K562 (cell line): ENCODE measurements around the gene FOXO3. TPM values are rescaled to one million over a fixed set of nuclear protein-coding genes. Genes with fewer than 3 reads are reported as not detected.

Experiments
- ATAC-seq: fragments of 200-7000 bp; cut with Tn5 transposase; 3 replicates; pipeline ENCODE4 v1.9.1; 2020; ENCODE audit warnings: moderate library complexity
- Bru-seq: library from RNA; stranded (reverse); fragments of 400-500 nt; gene quantifications from one replicate; lab custom pipeline; 2021; lab: Mats Ljungman, UMichigan
- BruChase-seq, 2 experiments: library from RNA; stranded (reverse); fragments of 400-500 nt; gene quantifications; one replicate each; lab custom pipeline; 2021; lab: Mats Ljungman, UMichigan
- BruUV-seq: library from RNA; stranded (reverse); fragments of 400-500 nt; replicated peaks from 2 replicates; lab custom pipeline; 2021; lab: Mats Ljungman, UMichigan
- CTCF ChIA-PET: fragments of 300-600 bp; formaldehyde crosslinking; extraction: SDS; loops from one replicate; lab custom pipeline; 2021; ENCODE audit warnings: low intra/inter-chr PET ratio; lab: Yijun Ruan, JAX
- POLR2A ChIA-PET: fragments of 300-600, 350-650 bp; sonication (Branson Sonifier 250); formaldehyde crosslinking; extraction: SDS; loops from one replicate; lab custom pipeline; 2021; ENCODE audit warnings: antibody characterized with exemption, inconsistent platforms; lab: Yijun Ruan, JAX
- DNase-seq, 4 experiments: peaks; one replicate each; pipeline versions ENCODE4 v3.0.0 to v3.0.0-alpha.2; 2011 to 2018; ENCODE audit warnings: low spot score in 3 of 4, mixed read lengths in 3 of 4; ENCODE audit errors: extremely low read depth in 1 of 4
- FAIRE-seq: peaks from 2 replicates; lab custom pipeline; 2011; peaks lifted over from hg19 to GRCh38; lab: Jason Lieb, UNC
- H2AFZ ChIP-seq: 2 replicates; pipeline ENCODE4 v1.6.0; 2011; ENCODE audit warnings: low read depth, low read length, control low read depth, inconsistent platforms
- H3K27ac ChIP-seq: fragments of 200-600 bp; 3 replicates; pipeline ENCODE4 v1.8.0; 2011; ENCODE audit warnings: low read depth, mild to moderate bottlenecking, control low read depth, inconsistent platforms, low read length, moderate library complexity, mixed read lengths; ENCODE audit errors: extremely low read depth
- H3K27me3 ChIP-seq, 2 experiments: fragments of 300-600 bp in 1 of 2; 2 replicates in 1 of 2; 3 replicates in 1 of 2; pipeline versions ENCODE4 v1.6.0 to v1.8.0; 2011; ENCODE audit warnings: inconsistent platforms in 2 of 2, low read length in 2 of 2, mild to moderate bottlenecking in 1 of 2, mixed read lengths in 1 of 2, moderate library complexity in 1 of 2; ENCODE audit not compliant: control insufficient read depth in 2 of 2, insufficient read depth in 2 of 2
- H3K36me3 ChIP-seq: fragments of 300-600 bp; 3 replicates; pipeline ENCODE4 v1.8.0; 2011; ENCODE audit warnings: mild to moderate bottlenecking, low read length, inconsistent platforms; ENCODE audit not compliant: control insufficient read depth, insufficient read depth
- H3K4me1 ChIP-seq, 2 experiments: fragments of 200-600 bp in 1 of 2; replicated peaks in 1 of 2; 2 replicates in 1 of 2; 3 replicates in 1 of 2; pipeline versions ENCODE4 v1.5.1 to v1.8.0; 2011; ENCODE audit warnings: inconsistent platforms in 2 of 2, low read length in 2 of 2, mild to moderate bottlenecking in 1 of 2, mixed read lengths in 1 of 2, moderate library complexity in 1 of 2; ENCODE audit not compliant: control insufficient read depth in 2 of 2, insufficient read depth in 2 of 2
- H3K4me2 ChIP-seq: 2 replicates; pipeline ENCODE4 v1.6.1; 2011; ENCODE audit warnings: low read length, control low read depth, inconsistent platforms, mixed read lengths; ENCODE audit not compliant: insufficient read depth
- H3K4me3 ChIP-seq: fragments of 200-600 bp; sonication (generic), shearing (Covaris generic); 2 replicates; pipeline ENCODE4 v1.5.1; 2016; ENCODE audit warnings: control low read depth, inconsistent platforms
- H3K79me2 ChIP-seq: fragments of 200-600 bp; 3 replicates; pipeline ENCODE4 v1.8.0; 2011; ENCODE audit warnings: low read length, inconsistent platforms; ENCODE audit not compliant: control insufficient read depth, insufficient read depth
- H3K9ac ChIP-seq, 2 experiments: 2 replicates each; pipeline versions ENCODE4 v1.6.0 to v1.6.1; 2011; ENCODE audit warnings: low read depth in 2 of 2, low read length in 2 of 2, control low read depth in 1 of 2, inconsistent platforms in 1 of 2, mild to moderate bottlenecking in 1 of 2, mixed read lengths in 1 of 2; ENCODE audit not compliant: insufficient read depth in 1 of 2
- H3K9me1 ChIP-seq: one replicate; pipeline ENCODE4 v1.6.0; 2011; ENCODE audit warnings: inconsistent platforms, mild to moderate bottlenecking, low read length, moderate library complexity; ENCODE audit not compliant: control insufficient read depth, insufficient read depth
- H3K9me3 ChIP-seq: replicated peaks from 2 replicates; pipeline ENCODE4 v1.5.1; 2011; ENCODE audit warnings: low read depth, low read length, inconsistent platforms; ENCODE audit not compliant: control insufficient read depth, insufficient read depth
- H4K20me1 ChIP-seq: replicated peaks from 2 replicates; pipeline ENCODE4 v1.6.1; 2011; ENCODE audit warnings: low read length, inconsistent platforms, mixed read lengths; ENCODE audit not compliant: control insufficient read depth, insufficient read depth
- CBX1 ChIP-seq: sonication (generic); IDR thresholded peaks from 2 replicates; pipeline ENCODE4 v1.6.1; 2016; ENCODE audit warnings: antibody characterized with exemption, low read depth, mild to moderate bottlenecking
- HNRNPLL ChIP-seq: fragments of 200-400 bp; formaldehyde crosslinking; IDR thresholded peaks from 2 replicates; pipeline ENCODE4 v1.6.1; 2017; ENCODE audit warnings: low read length, low read depth, mild to moderate bottlenecking; ENCODE audit not compliant: poor library complexity, severe bottlenecking
- KDM5B ChIP-seq: fragments of 200-600 bp; sonication (generic); IDR thresholded peaks from 2 replicates; pipeline ENCODE4 v1.6.1; 2012; ENCODE audit warnings: low read depth, mild to moderate bottlenecking, moderate library complexity, low read length, control low read depth, inconsistent platforms; ENCODE audit not compliant: insufficient replicate concordance
- KLF1 ChIP-seq: fragments of 450-650 bp; IDR thresholded peaks from 2 replicates; pipeline ENCODE4 v1.6.1; 2016; ENCODE audit warnings: missing genetic modification characterization, missing compliant biosample characterization
- MYC ChIP-seq, 2 experiments: fragments of 250-450 bp in 1 of 2; sonication (Bioruptor Pico) in 1 of 2; IDR thresholded peaks; 2 replicates each; pipeline versions ENCODE4 v1.5.1 to v1.6.1; 2012 to 2021; ENCODE audit warnings: low read depth in 2 of 2, borderline replicate concordance in 1 of 2, improper control_type of control experiment in 1 of 2, low read length in 1 of 2, mild to moderate bottlenecking in 1 of 2, moderate library complexity in 1 of 2
- NFATC3 ChIP-seq: fragments of 450-650 bp; IDR thresholded peaks from 2 replicates; pipeline ENCODE4 v1.6.1; 2017; ENCODE audit warnings: mild to moderate bottlenecking
- PCBP1 ChIP-seq: fragments of 200-400 bp; formaldehyde crosslinking; IDR thresholded peaks from 2 replicates; pipeline ENCODE4 v1.6.1; 2018; ENCODE audit warnings: mild to moderate bottlenecking, low read depth, low read length; ENCODE audit not compliant: poor library complexity, severe bottlenecking
- RBFOX2 ChIP-seq: fragments of 200-400 bp; formaldehyde crosslinking; IDR thresholded peaks from 2 replicates; pipeline ENCODE4 v1.6.1; 2017; ENCODE audit warnings: low read depth, mild to moderate bottlenecking, low read length, moderate library complexity
- RBM22 ChIP-seq: fragments of 200-400 bp; formaldehyde crosslinking; IDR thresholded peaks from 2 replicates; pipeline ENCODE4 v1.6.1; 2018; ENCODE audit warnings: low read length, low read depth; ENCODE audit not compliant: poor library complexity, severe bottlenecking
- RBM34 ChIP-seq: fragments of 200-400 bp; formaldehyde crosslinking; IDR thresholded peaks from 2 replicates; pipeline ENCODE4 v1.6.1; 2018; ENCODE audit warnings: low read length, borderline replicate concordance; ENCODE audit not compliant: insufficient read depth
- RNF2 ChIP-seq: sonication (generic); IDR thresholded peaks from 2 replicates; pipeline ENCODE4 v1.6.1; 2016
- SMAD4 ChIP-seq: fragments of 250-450 bp; sonication (Bioruptor Pico); conservative IDR thresholded peaks from 2 replicates; pipeline ENCODE4 v1.8.0; 2021; ENCODE audit warnings: inconsistent platforms, mild to moderate bottlenecking, moderate library complexity
- SP1 ChIP-seq: sonication (generic); formaldehyde crosslinking; IDR thresholded peaks from 2 replicates; pipeline ENCODE4 v1.8.1; 2022; ENCODE audit warnings: mild to moderate bottlenecking, missing genetic modification reagents
- ZNF707 ChIP-seq: fragments of 250-450 bp; sonication (Bioruptor Pico); conservative IDR thresholded peaks from 2 replicates; pipeline ENCODE4 v1.8.0; 2022; ENCODE audit warnings: inconsistent platforms, mild to moderate bottlenecking, moderate library complexity
- ZNF766 ChIP-seq: fragments of 200-800 bp; sonication (Bioruptor generic); conservative IDR thresholded peaks from 2 replicates; pipeline ENCODE4 v1.6.1; 2016; ENCODE audit warnings: missing genetic modification characterization, missing compliant biosample characterization
- ZSCAN32 ChIP-seq: fragments of 450-650 bp; formaldehyde crosslinking; IDR thresholded peaks from 2 replicates; pipeline ENCODE4 v1.4.0; 2020; ENCODE audit warnings: mild to moderate bottlenecking, moderate library complexity
- WGBS: fragments of 100-300 bp; shearing (Covaris generic); methylation state at CpG from one replicate; pipeline ENCODE4 v1.1.6; 2016; ENCODE audit warnings: low coverage, mixed read lengths; ENCODE audit not compliant: insufficient coverage; ENCODE audit errors: missing lambda C conversion rate; 5-methylcytosine and 5-hydroxymethylcytosine counted together
- in situ Hi-C: fragments of 300-500 bp; cut with MboI; formaldehyde crosslinking; loops from 4 replicates; pipeline ENCODE4 v1.15.0; 2018; ENCODE audit warnings: inconsistent platforms, mixed read lengths
- intact Hi-C: fragments of 100-400 bp; cut with micrococcal nuclease; formaldehyde crosslinking; loops from 2 replicates; pipeline ENCODE4 v1.14.2; 2022
- long read RNA-seq, 3 experiments: library from polyadenylated mRNA in 2 of 3; library from RNA in 1 of 3; unstranded in 2 of 3; stranded (forward) in 1 of 3; transcript quantifications; one replicate each; pipeline ENCODE4 v2.0.0, GENCODE V29; 2019 to 2022
- polyA minus RNA-seq, 3 experiments: library from RNA; depleted of rRNA, polyadenylated mRNA; stranded (reverse); fragments of >200 nt; gene quantifications; 2 replicates each; pipeline ENCODE4 v1.2.3, GENCODE V29; 2011
- polyA plus RNA-seq, 8 experiments: library from polyadenylated mRNA; depleted of rRNA in 4 of 8; stranded (reverse) in 5 of 8; unstranded in 3 of 8; fragments of >200 nt; fragmentation: Nextera tagmentation in 2 of 8; fragmentation: Illumina TruSeq in 1 of 8; extraction: Ambion mirVana in 2 of 8; extraction: Trizol in 1 of 8; gene quantifications; 2 replicates each; pipeline versions ENCODE4 v1.2.1 to v1.2.3, GENCODE V29; 2011 to 2014; ENCODE audit warnings: inconsistent platforms in 1 of 8, missing spikeins in 1 of 8
- total RNA-seq, 7 experiments: library from RNA; depleted of rRNA in 6 of 7; stranded (reverse); fragments of >200 nt in 6 of 7; fragmentation: Illumina TruSeq in 2 of 7; extraction: Trizol in 2 of 7; gene quantifications; 2 replicates each; pipeline versions ENCODE4 v1.2.1 to v1.2.3, GENCODE V29; 2011 to 2021; ENCODE audit warnings: low replicate concordance in 1 of 7

Gene FOXO3
- 9.3 and 13.8 TPM in 2 replicates for total RNA-seq (2011; cell fraction: chromatin; rRNA removed; ENCODE audit: low replicate concordance)
- 7.5 and 7.6 TPM in 2 replicates for total RNA-seq (2011; cell fraction: nucleolus; rRNA removed)
- total RNA-seq (2011; cell fraction: nucleoplasm; rRNA removed) = 7.3 and 7.9 TPM in 2 replicates
- total RNA-seq (2014; rRNA removed) = 6.0 and 7.3 TPM in 2 replicates
- total RNA-seq (2014; rRNA removed; fragmentation: Illumina TruSeq; extraction: Trizol) = 6.8 and 8.9 TPM in 2 replicates
- total RNA-seq (2015; rRNA removed; fragmentation: Illumina TruSeq; extraction: Trizol) = 5.2 and 5.3 TPM in 2 replicates
- total RNA-seq (2021) = 10.6 and 14.6 TPM in 2 replicates
- polyA plus RNA-seq (2011; rRNA removed) = 5.8 and 8.4 TPM in 2 replicates
- 8.5 and 8.7 TPM in 2 replicates for polyA plus RNA-seq (2011; cell fraction: cytosol; rRNA removed)
- 5.1 and 6.3 TPM in 2 replicates for polyA plus RNA-seq (2011; cell fraction: nucleus; rRNA removed)
- 7.3 and 9.4 TPM in 2 replicates for polyA plus RNA-seq (2012)
- 9.4 and 11.0 TPM in 2 replicates for polyA plus RNA-seq (2014; fragmentation: Illumina TruSeq; extraction: Trizol)
- polyA plus RNA-seq (2014; fragmentation: Nextera tagmentation; extraction: Ambion mirVana) = 1 to 10 TPM; 3.0 to 4.7 TPM
- polyA plus RNA-seq (2014; rRNA removed) = 5.2 and 6.4 TPM in 2 replicates
- 23.3 and 23.7 TPM in 2 replicates for polyA minus RNA-seq (2011; rRNA and poly(A)+ RNA removed)
- polyA minus RNA-seq (2011; cell fraction: cytosol; rRNA and poly(A)+ RNA removed) = 12.4 and 15.8 TPM in 2 replicates
- polyA minus RNA-seq (2011; cell fraction: nucleus; rRNA and poly(A)+ RNA removed) = 8.8 and 12.3 TPM in 2 replicates
- percentile 72 among the genes with signal in this experiment for Bru-seq, nascent RNA
- BruChase-seq, experiment 1, labeled RNA remaining after a 2-hour chase = percentile 70 among the genes with signal in this experiment
- BruChase-seq, experiment 2, labeled RNA remaining after a 6-hour chase = percentile 68 among the genes with signal in this experiment
- long read RNA-seq, experiment 1, full-length matches to known transcripts = 28 of 76 reads
- long read RNA-seq, experiment 1, partial matches to known transcripts = 32 of 76 reads
- long read RNA-seq, experiment 1, other reads (novel, unspliced or antisense) = 16 of 76 reads
- long read RNA-seq, experiment 2, partial matches to known transcripts = 0 of 7 reads
- long read RNA-seq, experiment 2, other reads (novel, unspliced or antisense) = 7 of 7 reads
- long read RNA-seq, experiment 3, partial matches to known transcripts = 1 of 1 reads
- long read RNA-seq, experiment 3, other reads (novel, unspliced or antisense) = 0 of 1 reads

- FAIRE-seq = no peak
- peak; percentile 65 for ATAC-seq
- H3K79me2 ChIP-seq = peaks cover 31% of the 10 kb centered on the region
- TF ChIP-seq CBX1 = 0 out of 2 replicates have a peak, but pooled peaks have one; percentile 42
- TF ChIP-seq RBM22 = peak; percentile 20
- 0 out of 2 replicates have a peak, but pooled peaks have one; percentile 25 for TF ChIP-seq SMAD4 (CRISPR knock-in tag)
- no peak for TF ChIP-seq KLF1 (tag)
- TF ChIP-seq RBFOX2 = peak; percentile 80
- 0 out of 2 replicates have a peak, but pooled peaks have one; percentile 59 for TF ChIP-seq NFATC3
- TF ChIP-seq ZNF707 (CRISPR knock-in tag) = 0 out of 2 replicates have a peak, but pooled peaks have one; percentile 19
- peak; percentile 87 for TF ChIP-seq HNRNPLL
- peak; percentile 60; the same call in 1 of the 2 replicates for TF ChIP-seq ZSCAN32 (CRISPR knock-in tag)
- 0 out of 2 replicates have a peak, but pooled peaks have one; percentile 26 for TF ChIP-seq RNF2
- TF ChIP-seq ZNF766 (CRISPR knock-in tag) = 0 out of 2 replicates have a peak, but pooled peaks have one; percentile 50
- no peak; the same call in 1 of the 2 replicates for TF ChIP-seq MYC (IDR thresholded peaks at IDR 0.05; ENCODE audit: low read depth, low read length)
- TF ChIP-seq MYC (CRISPR knock-in tag; IDR thresholded peaks at IDR 0.05; ENCODE audit: borderline replicate concordance, low read depth) = 0 out of 2 replicates have a peak, but pooled peaks have one; percentile 3
- no peak for TF ChIP-seq RBM34
- peak; percentile 78 for TF ChIP-seq KDM5B
- TF ChIP-seq PCBP1 = peak; percentile 26
- peak; percentile 66 for TF ChIP-seq SP1
Observed at GRCh38 chr6:108560463-108561308, at the start of gene FOXO3. FOXO3 (plus strand) TSS chr6:108560917; CDS start chr6:108561209, 292 bp downstream.

More at GRCh38 chr6:108560463-108561308, at the start of gene FOXO3:
- Histone ChIP-seq H3K27ac (peak within 1 kb of the TSS; percentile 99), H2AFZ (peak within 1 kb of the TSS; percentile 84), H3K27me3 (no peaks in the 10 kb centered on the region), H3K9me1 (no peaks in the 10 kb centered on the region), H3K36me3 (no peaks in the 10 kb centered on the region), H3K4me2 (peak within 1 kb of the TSS; percentile 89), H3K4me1 (peaks cover 39 to 44% of the 10 kb centered on the region in 2 experiments), H3K9me3 (no peaks in the 10 kb centered on the region), H3K9ac (peak within 1 kb of the TSS; percentile 88 to 93), H4K20me1 (peaks cover 16% of the 10 kb centered on the region), H3K4me3 (peak within 1 kb of the TSS; percentile 82)
- no TSS peak for BruUV-seq
- ChIA-PET CTCF (no interaction called here), POLR2A (interaction anchor here (0.6 to 1.1 kb wide), 6 partner anchors 13 to 331 kb away, joined by 3 to 9 read pairs (median 4); no protein-coding TSS in a partner anchor)
- DNase-seq = peak; percentile 83 to 85 (median 84)
- 1% methylated on average over 18 of the region's 110 CpGs for WGBS
- in situ Hi-C loops (no loop called here), intact Hi-C loops (loop anchor here (5.0 kb wide), 2 partner anchors 72 to 222 kb away; no protein-coding TSS in a partner anchor)
